Ovary (tissue), 9 donors: Measurements from ENCODE around the gene FER1L5. TPM values are rescaled to one million over a fixed set of nuclear protein-coding genes. Genes with fewer than 3 reads are reported as not detected.

ENCODE experiments used
- DNase-seq, 5 donors: peaks; one replicate each; pipeline ENCODE4 v3.0.0-alpha.2; 2019 to 2020
- H3K27ac ChIP-seq, 2 donors: fragments of 200-600 bp; one replicate each; pipeline versions ENCODE4 v1.5.1 to v1.8.0; 2019 to 2022
- H3K27me3 ChIP-seq: fragments of 200-600 bp; one replicate; pipeline ENCODE4 v1.8.0; 2022
- H3K36me3 ChIP-seq: fragments of 200-600 bp; sonication (generic); one replicate; pipeline ENCODE4 v1.5.1; 2019
- H3K4me1 ChIP-seq: one replicate; pipeline ENCODE4 v1.8.1; 2013; ENCODE audit warnings: mild to moderate bottlenecking, moderate library complexity; ENCODE audit not compliant: insufficient read depth
- H3K4me3 ChIP-seq: fragments of 200-600 bp; sonication (generic); one replicate; pipeline ENCODE4 v1.5.1; 2017
- H3K9me3 ChIP-seq, 2 donors: fragments of 200-600 bp in 1 of 2; sonication (generic) in 1 of 2; one replicate each; pipeline versions ENCODE4 v1.5.1 to v1.8.1; 2013 to 2019; ENCODE audit warnings: mild to moderate bottlenecking in 1 of 2, moderate library complexity in 1 of 2
- CTCF ChIP-seq, 3 donors: fragments of 450-650 bp in 2 of 3; fragments of 200-600 bp in 1 of 3; IDR thresholded peaks; one replicate each; pipeline versions ENCODE4 v1.5.1 to v1.8.0; 2016 to 2022; ENCODE audit warnings: antibody characterized with exemption in 3 of 3, mild to moderate bottlenecking in 1 of 3
- EP300 ChIP-seq: sonication (generic); formaldehyde crosslinking; IDR thresholded peaks from one replicate; pipeline ENCODE4 v1.6.1; 2017; ENCODE audit warnings: antibody characterized with exemption
- POLR2A ChIP-seq: fragments of 450-650 bp; IDR thresholded peaks from one replicate; pipeline ENCODE4 v1.6.1; 2017; ENCODE audit warnings: antibody characterized with exemption, mild to moderate bottlenecking, moderate library complexity
- WGBS, 3 donors: extraction: QIAGEN DNeasy Blood & Tissue Kit in 1 of 3; methylation state at CpG; one replicate each; pipeline versions ENCODE4 v1.1.5 to v1.1.7; 2013 to 2017; 5-methylcytosine and 5-hydroxymethylcytosine counted together
- intact Hi-C, 4 donors: fragments of 100-400 bp; cut with DNase I; formaldehyde crosslinking; loops; one replicate each; pipeline versions ENCODE4 v1.11.0 to v1.15.1; 2022 to 2023
- polyA plus RNA-seq, 2 donors: library from polyadenylated mRNA; stranded (reverse); fragments of 200-250 nt in 1 of 2; fragments of 350-450 nt in 1 of 2; fragmentation: Illumina TruSeq in 1 of 2; extraction: RNeasy Lipid Tissue Mini Kit (QIAGEN cat#74804) in 1 of 2; gene quantifications; one replicate each; pipeline ENCODE4 v1.2.3, GENCODE V29; 2013 to 2014
- total RNA-seq, 7 donors: library from RNA; depleted of rRNA in 2 of 7; stranded (reverse); fragments of >200 nt in 2 of 7; fragmentation: NEBNext Ultra II Directional in 3 of 7; extraction: Animal tissue kit (Norgen Biotek cat#: 25700) in 3 of 7; gene quantifications; one replicate each; pipeline versions ENCODE4 v1.1.0 to v1.2.4, GENCODE V29; 2016 to 2023
- donor health status: DM: no; HTN: no; CAD: no; lungs with moderate emphysema.
- donor health status: DM: no; HTN: no; CAD: no.
- donor health status: Bipolar disorder and iron deficiency.
- donor health status: DM: yes; HTN: yes; CAD: no.
- donor health status: DM: no; HTN: no; CAD: no.
- donor health status: DM: yes; HTN: yes; CAD: no.

The FER1L5 gene
- total and polyA plus RNA-seq, 9 donors, result 0.08 to 0.80 (median 0.23) TPM

GRCh38 chr2:96753661-96754282 is 111.2 kb downstream of the FER1L5 start:
- Histone ChIP-seq H3K9me3 (no peaks in the 10 kb centered on the region), H3K27me3 (no peaks in the 10 kb centered on the region), H3K4me1 (no peaks in the 10 kb centered on the region), H3K27ac (no peak overlapping the region), H3K4me3 (no peak overlapping the region), H3K36me3 (no peaks in the 10 kb centered on the region)
- intact Hi-C loops, result no loop called here
- TF ChIP-seq POLR2A (no peak), CTCF (IDR thresholded peaks at IDR 0.05) (no peak), EP300 (no peak)
- WGBS, 3 donors, result 59 to 65% (median 60%) methylated on average over 7 of the region's 7 CpGs
- DNase-seq, result no peak

GRCh38 chr2:96754317-96754716 is 111.8 kb downstream of the FER1L5 start:
- H3K36me3 ChIP-seq, result no peaks in the 10 kb centered on the region
- intact Hi-C loops, result no loop called here
- no peak overlapping the region for H3K27ac ChIP-seq
- no peaks in the 10 kb centered on the region for H3K27me3 ChIP-seq
- H3K4me1 ChIP-seq, result no peaks in the 10 kb centered on the region
- no peak overlapping the region for H3K4me3 ChIP-seq
- TF ChIP-seq EP300 (no peak), POLR2A (no peak), CTCF (IDR thresholded peaks at IDR 0.05) (no peak)
- no peak for DNase-seq
- no peaks in the 10 kb centered on the region for H3K9me3 ChIP-seq

Other genes starting within 250 kb of the FER1L5 start
- gene NEURL3, start 137.4 kb upstream of the FER1L5 start, total RNA-seq, result not detected
- gene NEURL3, start 137.4 kb upstream of the FER1L5 start, polyA plus RNA-seq, result under 1 TPM in 1 of 2 donors, not detected in 1; 0.06 TPM
- gene ARID5A, start 106.0 kb upstream of the FER1L5 start, total RNA-seq, result 10 to 100 TPM; 11.7 to 46.1 (median 17.1) TPM
- gene ARID5A, start 106.0 kb upstream of the FER1L5 start, polyA plus RNA-seq, result 10 to 100 TPM in 1 of 2 donors, 1 to 10 TPM in 1; 1.5 to 24.4 TPM
- gene KANSL3, start 4.5 kb upstream of the FER1L5 start, total RNA-seq, result 10 to 100 TPM; 34.5 to 55.7 (median 48.4) TPM
- gene KANSL3, start 4.5 kb upstream of the FER1L5 start, polyA plus RNA-seq, result 10 to 100 TPM; 28.0 to 39.5 TPM
- 10 to 100 TPM; 14.8 to 29.4 (median 22.5) TPM for gene LMAN2L, start 97.3 kb downstream of the FER1L5 start, total RNA-seq
- gene LMAN2L, start 97.3 kb downstream of the FER1L5 start, polyA plus RNA-seq, result 10 to 100 TPM; 23.1 to 41.6 TPM
- 1 to 10 TPM; 3.9 to 8.3 (median 7.0) TPM for gene CNNM4, start 118.1 kb downstream of the FER1L5 start, total RNA-seq
- gene CNNM4, start 118.1 kb downstream of the FER1L5 start, polyA plus RNA-seq, result 1 to 10 TPM; 2.7 to 7.1 TPM
- 10 to 100 TPM; 13.0 to 23.1 (median 18.6) TPM for gene CNNM3, start 173.5 kb downstream of the FER1L5 start, total RNA-seq
- 10 to 100 TPM; 13.1 to 14.0 TPM for gene CNNM3, start 173.5 kb downstream of the FER1L5 start, polyA plus RNA-seq
- gene ANKRD23, start 201.3 kb downstream of the FER1L5 start, total RNA-seq, result 10 to 100 TPM in 4 of 7 donors, 1 to 10 TPM in 3; 5.3 to 14.1 (median 11.5) TPM
- gene ANKRD23, start 201.3 kb downstream of the FER1L5 start, polyA plus RNA-seq, result 1 to 10 TPM; 1.4 to 6.4 TPM
- gene ANKRD39, start 215.3 kb downstream of the FER1L5 start, total RNA-seq, result 10 to 100 TPM; 10.3 to 14.7 (median 12.7) TPM
- gene ANKRD39, start 215.3 kb downstream of the FER1L5 start, polyA plus RNA-seq, result 10 to 100 TPM in 1 of 2 donors, 1 to 10 TPM in 1; 2.6 to 14.1 TPM
- 10 to 100 TPM; 29.4 to 59.2 (median 47.2) TPM for gene SEMA4C, start 227.3 kb downstream of the FER1L5 start, total RNA-seq
- gene SEMA4C, start 227.3 kb downstream of the FER1L5 start, polyA plus RNA-seq, result 10 to 100 TPM; 17.3 to 46.9 TPM